Duodenal mucosa (tissue), 2 donors: ENCODE data around the gene ADARB1.

Experiments
- H3K27ac ChIP-seq: one replicate; pipeline ENCODE4 v1.7.0; 2013; ENCODE audit warnings: low read depth, low read length
- H3K27me3 ChIP-seq, 2 donors: one replicate each; pipeline ENCODE4 v1.7.0; 2013; ENCODE audit warnings: low read length in 2 of 2, control low read depth in 1 of 2; ENCODE audit not compliant: insufficient read depth in 2 of 2, control insufficient read depth in 1 of 2
- H3K36me3 ChIP-seq, 2 donors: one replicate each; pipeline ENCODE4 v1.7.0; 2013; ENCODE audit warnings: low read length in 2 of 2, control low read depth in 1 of 2; ENCODE audit not compliant: insufficient read depth in 2 of 2, control insufficient read depth in 1 of 2
- H3K4me1 ChIP-seq, 2 donors: one replicate each; pipeline ENCODE4 v1.7.0; 2013; ENCODE audit warnings: low read length in 2 of 2, control low read depth in 1 of 2; ENCODE audit not compliant: insufficient read depth in 2 of 2, control insufficient read depth in 1 of 2
- H3K4me3 ChIP-seq, 2 donors: one replicate each; pipeline ENCODE4 v1.7.0; 2013; ENCODE audit warnings: low read length in 2 of 2, low read depth in 1 of 2
- H3K9ac ChIP-seq, 2 donors: one replicate each; pipeline ENCODE4 v1.7.0; 2013; ENCODE audit warnings: low read length in 2 of 2, low read depth in 1 of 2
- H3K9me3 ChIP-seq, 2 donors: one replicate each; pipeline ENCODE4 v1.7.0; 2013; ENCODE audit warnings: low read length in 2 of 2, control low read depth in 1 of 2; ENCODE audit not compliant: control insufficient read depth in 1 of 2

The ADARB1 gene

DNA sequence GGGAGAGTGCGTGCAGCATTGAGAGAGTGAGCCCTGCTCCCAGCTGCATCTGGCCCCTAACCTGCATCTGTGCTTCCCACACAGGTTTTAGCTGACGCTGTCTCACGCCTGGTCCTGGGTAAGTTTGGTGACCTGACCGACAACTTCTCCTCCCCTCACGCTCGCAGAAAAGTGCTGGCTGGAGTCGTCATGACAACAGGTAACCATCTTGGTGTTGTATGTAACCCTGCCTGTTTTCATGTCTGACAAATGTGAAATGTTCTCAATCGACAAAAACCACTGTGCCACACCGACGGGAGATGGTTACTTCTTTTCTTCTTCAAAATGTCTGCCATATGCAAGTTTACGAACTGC lies 105.8 kb downstream of the ADARB1 start:
- Histone ChIP-seq H3K9me3 (no peaks in the 10 kb centered on the region), H3K36me3 (peaks cover 0 to 4% of the 10 kb centered on the region in 2 donors), H3K9ac (no peak overlapping the region), H3K4me3 (no peak overlapping the region), H3K27ac (no peak overlapping the region), H3K27me3 (no peaks in the 10 kb centered on the region), H3K4me1 (no peaks in the 10 kb centered on the region)

DNA sequence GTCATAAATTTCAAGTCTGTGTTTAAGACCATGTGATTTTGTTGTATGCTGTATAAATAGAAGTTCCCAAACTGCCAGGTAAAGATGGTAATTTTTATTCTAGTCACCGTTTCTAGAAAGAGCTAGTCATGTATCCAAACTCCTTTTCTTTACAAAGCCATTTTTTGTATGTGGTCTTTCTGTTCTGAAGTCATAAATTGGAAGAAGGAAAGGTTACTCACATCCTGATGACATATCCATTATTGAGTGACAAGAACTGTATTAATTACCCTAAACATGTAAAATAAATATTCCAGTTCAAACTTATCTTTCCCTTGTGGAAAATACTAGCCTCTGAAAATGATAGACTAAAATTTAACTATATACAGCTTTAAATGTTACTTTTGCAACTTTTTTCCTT lies 108.6 kb downstream of the ADARB1 start:
- H3K36me3 ChIP-seq: peaks cover 4 to 7% of the 10 kb centered on the region in 2 donors
- no peak overlapping the region for H3K27ac ChIP-seq
- no peak overlapping the region for H3K4me3 ChIP-seq
- no peaks in the 10 kb centered on the region for H3K4me1 ChIP-seq
- H3K27me3 ChIP-seq: no peaks in the 10 kb centered on the region
- H3K9me3 ChIP-seq: peaks cover 8 to 19% of the 10 kb centered on the region in 2 donors
- H3K9ac ChIP-seq: no peak overlapping the region

DNA sequence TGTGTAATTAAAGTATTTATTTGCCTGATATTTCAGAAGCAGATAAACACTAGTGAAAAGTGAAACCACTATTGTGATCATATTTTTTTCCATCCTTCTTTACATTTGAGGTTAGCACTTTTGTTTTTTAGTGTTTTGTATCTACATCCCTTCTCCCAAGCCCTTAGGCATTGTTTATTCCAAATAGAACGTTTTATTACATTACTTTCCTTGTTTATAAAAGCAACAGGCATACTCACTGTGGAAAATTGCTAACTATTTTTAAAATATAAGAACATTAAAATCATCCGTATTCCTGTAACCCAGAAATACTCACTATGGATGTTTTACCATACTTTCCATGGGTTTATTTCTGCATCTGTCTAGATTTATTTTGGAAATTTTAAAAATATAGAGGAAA lies 109.5 kb downstream of the ADARB1 start:
- H3K36me3 ChIP-seq: peaks cover 4 to 7% of the 10 kb centered on the region in 2 donors
- H3K27me3 ChIP-seq: no peaks in the 10 kb centered on the region

DNA sequence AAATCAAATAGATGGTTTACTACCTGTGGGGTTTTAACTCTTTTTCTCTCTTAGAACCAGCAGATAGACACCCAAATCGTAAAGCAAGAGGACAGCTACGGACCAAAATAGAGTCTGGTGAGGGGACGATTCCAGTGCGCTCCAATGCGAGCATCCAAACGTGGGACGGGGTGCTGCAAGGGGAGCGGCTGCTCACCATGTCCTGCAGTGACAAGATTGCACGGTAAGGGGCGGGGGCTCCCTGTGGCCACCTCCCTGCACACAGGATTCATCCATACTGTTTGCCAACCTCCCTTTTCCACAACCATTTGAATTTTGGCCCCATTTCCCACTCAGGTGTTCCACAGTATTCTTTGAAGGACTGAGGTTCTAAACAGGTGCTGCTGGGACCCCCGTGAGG lies 110.5 kb downstream of the ADARB1 start:
- H3K36me3 ChIP-seq: peaks cover 4 to 9% of the 10 kb centered on the region in 2 donors
- no peak overlapping the region for H3K9ac ChIP-seq
- no peaks in the 10 kb centered on the region for H3K27me3 ChIP-seq
- H3K4me3 ChIP-seq: no peak overlapping the region
- peaks cover 21 to 31% of the 10 kb centered on the region in 2 donors for H3K9me3 ChIP-seq
- no peak overlapping the region for H3K27ac ChIP-seq
- H3K4me1 ChIP-seq: no peaks in the 10 kb centered on the region

More for the DNA sequence above, 109.5 kb downstream of the ADARB1 start:
- H3K4me3 ChIP-seq: no peak overlapping the region
- no peak overlapping the region for H3K27ac ChIP-seq
- H3K9ac ChIP-seq: no peak overlapping the region
- no peaks in the 10 kb centered on the region for H3K4me1 ChIP-seq
- peaks cover 14 to 26% of the 10 kb centered on the region in 2 donors for H3K9me3 ChIP-seq

DNA sequence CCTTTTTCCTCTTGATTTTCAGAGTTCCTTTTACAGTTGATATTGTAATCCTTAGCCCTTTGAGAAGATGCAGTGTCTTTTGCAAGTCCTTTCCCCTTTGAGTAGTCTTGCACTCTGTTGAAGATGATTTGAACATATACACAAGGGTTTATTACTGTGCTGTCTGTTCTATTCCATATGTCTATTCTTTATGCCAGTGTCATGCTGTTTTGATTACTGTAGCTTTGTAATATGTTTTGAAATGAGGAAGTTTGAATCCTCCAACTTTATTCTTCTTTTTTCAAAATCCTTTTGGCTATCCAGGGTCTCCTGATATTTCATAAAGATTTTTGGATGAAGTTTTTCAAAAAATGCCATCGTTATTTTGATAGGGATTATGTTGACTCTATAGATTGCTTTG lies 112.3 kb downstream of the ADARB1 start:
- Histone ChIP-seq H3K27me3 (no peaks in the 10 kb centered on the region), H3K27ac (no peak overlapping the region), H3K4me1 (no peaks in the 10 kb centered on the region), H3K9ac (no peak overlapping the region), H3K9me3 (peaks cover 24 to 38% of the 10 kb centered on the region in 2 donors), H3K36me3 (peaks cover 4 to 10% of the 10 kb centered on the region in 2 donors), H3K4me3 (no peak overlapping the region)

DNA sequence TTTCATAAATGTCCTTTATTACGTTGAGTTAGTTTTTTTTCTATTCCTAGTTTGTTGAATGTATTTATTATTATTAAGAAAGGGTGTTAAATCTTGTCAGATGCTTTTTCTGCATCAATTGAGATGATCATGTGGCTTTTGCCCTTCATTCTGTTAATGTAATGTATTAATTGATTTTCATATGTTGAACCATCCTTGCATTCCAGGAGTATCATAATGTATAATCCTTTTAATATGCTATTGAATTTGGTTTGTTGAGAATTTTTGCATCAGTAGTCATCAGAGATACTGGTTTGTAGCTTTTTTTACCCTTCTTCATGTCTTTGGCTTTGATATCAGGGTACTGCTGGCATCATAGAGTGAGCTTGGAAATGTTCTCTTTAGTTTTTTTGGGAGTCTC lies 113.3 kb downstream of the ADARB1 start:
- H3K9me3 ChIP-seq: peaks cover 24 to 38% of the 10 kb centered on the region in 2 donors
- no peak overlapping the region for H3K27ac ChIP-seq
- peaks cover 4 to 10% of the 10 kb centered on the region in 2 donors for H3K36me3 ChIP-seq
- no peaks in the 10 kb centered on the region for H3K27me3 ChIP-seq
- H3K4me1 ChIP-seq: no peaks in the 10 kb centered on the region
- no peak overlapping the region for H3K9ac ChIP-seq
- no peak overlapping the region for H3K4me3 ChIP-seq

DNA sequence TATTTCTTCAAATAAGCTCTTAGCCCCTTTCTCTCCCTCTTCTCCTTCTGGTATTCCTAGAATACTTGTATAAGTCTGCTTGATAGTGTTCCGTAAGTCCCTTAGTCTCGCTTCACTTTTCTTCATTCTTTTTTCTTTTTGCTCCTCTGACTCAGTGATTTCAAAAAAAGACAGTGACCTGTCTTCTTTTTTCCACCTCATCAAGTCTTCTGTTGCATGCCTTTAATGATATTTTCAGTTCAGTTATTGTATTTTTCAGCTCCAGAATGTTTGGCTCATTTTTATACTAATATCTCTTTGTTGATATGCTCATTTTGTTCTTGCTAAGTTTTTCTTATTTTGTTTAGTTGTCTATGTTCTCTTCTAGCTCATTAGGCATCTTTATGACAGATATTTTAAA lies 115.6 kb downstream of the ADARB1 start:
- Histone ChIP-seq H3K27me3 (no peaks in the 10 kb centered on the region), H3K9me3 (peaks cover 24 to 38% of the 10 kb centered on the region in 2 donors), H3K27ac (no peak overlapping the region), H3K9ac (no peak overlapping the region), H3K4me1 (no peaks in the 10 kb centered on the region), H3K36me3 (peaks cover 4 to 8% of the 10 kb centered on the region in 2 donors), H3K4me3 (no peak overlapping the region)

DNA sequence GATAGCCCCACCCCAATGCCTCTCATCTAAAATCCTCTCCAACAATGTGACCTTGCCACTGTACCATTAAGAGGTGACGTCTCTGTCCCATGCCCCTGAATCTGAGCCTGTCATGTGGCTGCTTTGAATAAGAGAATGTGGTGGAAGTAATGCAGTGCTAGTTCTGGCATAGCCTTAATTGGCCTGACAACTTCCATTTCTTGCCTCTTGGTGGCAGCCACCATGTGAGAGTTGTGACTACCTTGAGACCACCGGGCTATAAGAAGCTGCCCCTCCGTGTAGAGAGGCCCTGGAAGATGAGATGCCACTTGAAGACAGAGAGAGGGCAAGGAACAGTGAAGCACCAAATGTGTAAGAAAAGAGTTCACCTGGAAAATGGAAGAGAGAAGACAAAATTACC lies 118.0 kb downstream of the ADARB1 start:
- H3K27ac ChIP-seq: no peak overlapping the region
- H3K9me3 ChIP-seq: peaks cover 20 to 25% of the 10 kb centered on the region in 2 donors
- H3K9ac ChIP-seq: no peak overlapping the region
- H3K4me3 ChIP-seq: no peak overlapping the region
- H3K27me3 ChIP-seq: no peaks in the 10 kb centered on the region
- peaks cover 0 to 3% of the 10 kb centered on the region in 2 donors for H3K36me3 ChIP-seq
- no peaks in the 10 kb centered on the region for H3K4me1 ChIP-seq

DNA sequence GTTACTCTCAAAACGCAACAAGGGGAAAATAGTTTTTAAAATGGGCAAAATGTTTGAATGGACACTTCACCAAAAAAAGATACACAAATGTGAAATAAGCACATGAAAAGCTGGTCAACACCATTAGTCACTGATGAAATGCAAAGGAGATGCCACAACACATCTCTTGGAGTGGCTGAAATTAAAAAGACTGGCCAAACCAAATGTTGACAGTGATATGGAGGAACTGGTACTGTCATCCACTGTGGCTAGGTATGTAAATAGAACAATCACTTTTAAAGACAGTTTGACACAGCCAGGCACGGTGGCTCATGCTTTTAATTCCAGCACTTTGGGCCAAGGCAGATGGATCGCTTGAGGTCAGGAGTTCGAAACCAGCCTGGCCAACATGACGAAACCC lies 122.2 kb downstream of the ADARB1 start:
- Histone ChIP-seq H3K4me1 (no peaks in the 10 kb centered on the region), H3K9me3 (no peaks in the 10 kb centered on the region), H3K27me3 (no peaks in the 10 kb centered on the region), H3K4me3 (no peak overlapping the region), H3K36me3 (no peaks in the 10 kb centered on the region), H3K9ac (no peak overlapping the region), H3K27ac (no peak overlapping the region)

DNA sequence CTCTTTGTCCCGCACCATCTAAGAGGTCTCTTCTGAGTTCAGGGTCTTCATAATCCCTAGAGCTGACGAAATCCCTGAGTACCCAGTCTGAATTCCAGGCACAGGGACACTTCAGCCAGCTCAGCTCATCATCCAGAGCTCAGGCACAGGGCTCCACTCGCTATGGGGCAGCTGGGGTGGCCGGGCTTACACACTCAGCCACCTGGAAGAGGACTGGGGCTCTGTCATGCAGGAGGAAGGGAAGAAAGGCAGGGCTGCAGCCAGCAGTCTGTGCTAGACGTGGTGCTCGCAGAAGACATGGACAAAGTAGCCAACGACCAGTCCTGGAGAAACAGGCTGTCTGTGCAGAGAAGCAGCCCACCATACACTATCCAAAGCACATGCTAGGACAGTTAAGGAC lies 124.8 kb downstream of the ADARB1 start:
- no peak overlapping the region for H3K4me3 ChIP-seq
- H3K27me3 ChIP-seq: no peaks in the 10 kb centered on the region
- no peaks in the 10 kb centered on the region for H3K4me1 ChIP-seq
- no peak overlapping the region for H3K9ac ChIP-seq
- H3K9me3 ChIP-seq: no peaks in the 10 kb centered on the region
- no peaks in the 10 kb centered on the region for H3K36me3 ChIP-seq
- H3K27ac ChIP-seq: no peak overlapping the region

DNA sequence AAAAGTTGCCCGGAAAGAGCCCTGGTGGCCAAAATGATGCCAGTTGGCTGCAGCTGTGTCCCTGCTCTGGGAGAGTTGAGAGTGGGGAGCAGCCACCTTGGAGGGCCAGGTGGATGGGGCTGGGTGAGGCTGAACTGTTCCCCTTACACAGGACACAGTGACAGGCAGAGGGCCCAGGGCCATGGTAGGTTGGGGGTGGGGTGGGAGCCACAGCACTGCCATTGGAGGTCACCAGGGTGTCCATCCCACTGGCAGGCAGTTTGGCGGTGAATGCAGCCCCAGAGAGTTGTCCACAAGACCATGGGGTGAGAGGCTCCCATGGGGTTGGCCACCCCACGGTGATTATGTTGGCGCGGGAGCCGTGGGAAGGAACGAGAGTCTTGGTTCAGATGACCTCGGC lies 125.7 kb downstream of the ADARB1 start:
- H3K4me3 ChIP-seq: no peak overlapping the region
- no peak overlapping the region for H3K27ac ChIP-seq
- H3K36me3 ChIP-seq: no peaks in the 10 kb centered on the region
- H3K9me3 ChIP-seq: no peaks in the 10 kb centered on the region
- H3K4me1 ChIP-seq: no peaks in the 10 kb centered on the region
- no peaks in the 10 kb centered on the region for H3K27me3 ChIP-seq
- no peak overlapping the region for H3K9ac ChIP-seq
